ENCODE measurements around the gene ENSA. TPM values are rescaled to one million over a fixed set of nuclear protein-coding genes. Genes with fewer than 3 reads are reported as not detected.

The ENSA gene
- total RNA-seq, 2 donors from 2014 or later = 81.7 to 139 TPM

- TF ChIP-seq CTCF (IDR thresholded peaks at IDR 0.05) = no peak
- Histone ChIP-seq H3K36me3 (peaks cover 57% of the 10 kb centered on the region), H3K27ac (peak overlapping the region; percentile 98 to 100), H3K9me3 (no peaks in the 10 kb centered on the region), H3K4me1 (peaks cover 0 to 34% of the 10 kb centered on the region in 2 donors), H3K27me3 (no peaks in the 10 kb centered on the region), H3K4me3 (peak overlapping the region; percentile 90 to 96)
- DNase-seq (ENCODE audit: low spot score) = no peak
Measured at GRCh38 chr1:150578272-150579109, 50.9 kb downstream of the ENSA start.

GRCh38 chr1:150577557-150578271, 51.7 kb downstream of the ENSA start:
- H3K4me1 ChIP-seq = peaks cover 0 to 42% of the 10 kb centered on the region in 2 donors
- no peaks in the 10 kb centered on the region for H3K27me3 ChIP-seq
- peaks cover 65% of the 10 kb centered on the region for H3K36me3 ChIP-seq

GRCh38 chr1:150576794-150577556, 52.4 kb downstream of the ENSA start:
- H3K27ac ChIP-seq = peak overlapping the region; percentile 98 to 100
- no peak for TF ChIP-seq CTCF (IDR thresholded peaks at IDR 0.05)
- peaks cover 0 to 50% of the 10 kb centered on the region in 2 donors for H3K4me1 ChIP-seq
- peaks cover 72% of the 10 kb centered on the region for H3K36me3 ChIP-seq
- no peaks in the 10 kb centered on the region for H3K9me3 ChIP-seq
- H3K27me3 ChIP-seq = no peaks in the 10 kb centered on the region
- no peak for DNase-seq (ENCODE audit: low spot score)
- H3K4me3 ChIP-seq = peak overlapping the region; percentile 90 to 96

More at GRCh38 chr1:150577557-150578271, 51.7 kb downstream of the ENSA start:
- H3K4me3 ChIP-seq = peak overlapping the region; percentile 90 to 96
- peak overlapping the region; percentile 98 to 100 for H3K27ac ChIP-seq
- TF ChIP-seq CTCF (IDR thresholded peaks at IDR 0.05) = no peak
- H3K9me3 ChIP-seq = no peaks in the 10 kb centered on the region
- no peak for DNase-seq (ENCODE audit: low spot score)

- no peak for DNase-seq (ENCODE audit: low spot score)
- Histone ChIP-seq H3K4me1 (peaks cover 0 to 56% of the 10 kb centered on the region in 2 donors), H3K27ac (peak overlapping the region; percentile 98 to 100), H3K27me3 (no peaks in the 10 kb centered on the region), H3K9me3 (no peaks in the 10 kb centered on the region), H3K36me3 (peaks cover 78% of the 10 kb centered on the region), H3K4me3 (peak overlapping the region; percentile 90 to 96)
- TF ChIP-seq CTCF (IDR thresholded peaks at IDR 0.05) = no peak
Measured at GRCh38 chr1:150576367-150576711, 53.1 kb downstream of the ENSA start.

GRCh38 chr1:150575518-150576366, 53.7 kb downstream of the ENSA start:
- no peak for DNase-seq (ENCODE audit: low spot score)
- peaks cover 0 to 62% of the 10 kb centered on the region in 2 donors for H3K4me1 ChIP-seq
- H3K36me3 ChIP-seq = peaks cover 84% of the 10 kb centered on the region

More at GRCh38 chr1:150575518-150576366, 53.7 kb downstream of the ENSA start:
- Histone ChIP-seq H3K27ac (peak overlapping the region; percentile 98 to 100), H3K4me3 (peak overlapping the region; percentile 90 to 96), H3K9me3 (no peaks in the 10 kb centered on the region), H3K27me3 (no peaks in the 10 kb centered on the region)
- no peak for TF ChIP-seq CTCF (IDR thresholded peaks at IDR 0.05)

Data from right atrium auricular region (tissue), 2 donors.